ENCODE data around the gene ANKRD60.

The ANKRD60 gene

GRCh38 chr20:58188527-58188926 is 39.9 kb downstream of the ANKRD60 start:
- DNase-seq = no peak

DNA sequence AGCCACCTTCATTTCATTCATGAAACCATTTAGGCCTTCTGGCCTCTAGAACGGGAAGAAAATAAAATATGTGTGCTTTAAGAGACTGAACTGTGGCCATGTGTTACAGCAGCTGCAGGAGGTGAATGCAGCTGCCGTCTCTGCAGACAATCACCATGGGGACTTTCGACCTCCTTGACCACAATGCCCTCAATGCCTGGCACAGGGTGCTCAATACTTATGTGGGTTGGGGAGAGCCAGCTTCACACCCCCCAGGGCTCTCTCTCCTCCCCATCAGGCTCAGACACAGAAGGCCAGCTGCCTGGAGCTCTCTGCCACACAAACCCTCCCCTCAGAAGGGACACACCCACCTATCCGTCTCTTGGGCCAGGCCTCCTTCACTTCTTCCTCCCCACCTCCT is 43.5 kb downstream of the ANKRD60 start:
- no peak for DNase-seq

GRCh38 chr20:58184063-58184462 is 44.4 kb downstream of the ANKRD60 start:
- no peak for DNase-seq

- DNase-seq = no peak
Measured at GRCh38 chr20:58182521-58183140, 45.8 kb downstream of the ANKRD60 start.

GRCh38 chr20:58179432-58180099 is 48.9 kb downstream of the ANKRD60 start:
- peak; percentile 87 for DNase-seq

DNA sequence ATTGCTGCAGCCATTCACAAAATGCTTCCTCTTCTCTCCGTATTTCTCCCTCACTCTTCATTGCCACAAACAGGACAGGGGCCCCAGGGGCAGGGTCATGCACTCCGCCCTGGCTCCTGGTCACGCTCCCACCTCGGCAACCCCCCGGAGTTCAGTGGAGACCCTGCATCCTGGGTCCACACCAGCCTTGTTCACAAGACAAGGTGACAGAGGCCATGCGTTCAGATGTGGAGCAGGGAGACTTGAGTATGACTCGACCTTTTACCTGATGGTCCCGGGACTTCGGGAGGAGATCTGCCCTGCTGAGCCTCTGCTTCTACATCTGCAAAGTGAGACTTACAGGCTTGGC is 49.4 kb downstream of the ANKRD60 start:
- no peak for DNase-seq

- no peak for DNase-seq
Measured at GRCh38 chr20:58177799-58178198, 50.7 kb downstream of the ANKRD60 start.

DNA sequence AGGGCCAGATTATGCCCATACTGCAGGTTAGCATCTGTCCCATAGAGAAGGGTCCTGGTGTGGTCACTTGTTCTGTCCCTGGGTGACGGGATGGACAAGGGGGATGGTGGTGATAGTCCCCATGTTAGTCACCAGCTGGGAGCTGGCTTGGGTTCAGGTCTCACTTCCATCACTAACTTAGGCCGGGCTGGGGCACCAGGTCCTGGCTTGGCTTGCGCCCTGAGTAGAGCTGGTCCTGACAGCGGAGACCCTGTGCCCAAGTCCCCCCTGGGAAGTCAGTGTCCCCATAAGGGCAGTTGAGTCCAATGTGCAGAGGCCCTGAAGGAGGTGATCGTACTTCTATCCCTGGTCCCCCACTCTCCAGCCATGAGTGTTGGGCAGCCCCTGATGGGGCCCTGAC is 52.6 kb downstream of the ANKRD60 start:
- DNase-seq = no peak

DNA sequence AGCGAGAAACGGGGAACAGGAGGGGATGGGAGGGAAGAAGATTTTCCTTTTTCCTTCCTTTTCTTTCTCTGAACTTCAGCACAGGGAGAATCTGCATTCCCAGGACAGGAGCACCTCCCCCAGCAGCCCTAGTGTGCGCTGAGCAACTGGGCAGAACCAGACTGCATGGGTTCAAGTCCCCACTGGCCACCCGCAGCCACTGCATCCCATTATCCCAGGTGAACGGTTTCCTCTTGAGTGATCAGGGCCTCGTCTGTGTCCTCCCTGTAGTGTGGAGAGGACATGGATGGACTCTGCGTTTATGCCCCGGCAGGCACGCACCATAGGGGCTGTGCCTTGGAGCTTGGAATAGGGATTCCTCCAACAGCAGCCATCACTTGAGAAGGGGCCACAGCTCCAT is 53.0 kb downstream of the ANKRD60 start:
- no peak for DNase-seq

DNA sequence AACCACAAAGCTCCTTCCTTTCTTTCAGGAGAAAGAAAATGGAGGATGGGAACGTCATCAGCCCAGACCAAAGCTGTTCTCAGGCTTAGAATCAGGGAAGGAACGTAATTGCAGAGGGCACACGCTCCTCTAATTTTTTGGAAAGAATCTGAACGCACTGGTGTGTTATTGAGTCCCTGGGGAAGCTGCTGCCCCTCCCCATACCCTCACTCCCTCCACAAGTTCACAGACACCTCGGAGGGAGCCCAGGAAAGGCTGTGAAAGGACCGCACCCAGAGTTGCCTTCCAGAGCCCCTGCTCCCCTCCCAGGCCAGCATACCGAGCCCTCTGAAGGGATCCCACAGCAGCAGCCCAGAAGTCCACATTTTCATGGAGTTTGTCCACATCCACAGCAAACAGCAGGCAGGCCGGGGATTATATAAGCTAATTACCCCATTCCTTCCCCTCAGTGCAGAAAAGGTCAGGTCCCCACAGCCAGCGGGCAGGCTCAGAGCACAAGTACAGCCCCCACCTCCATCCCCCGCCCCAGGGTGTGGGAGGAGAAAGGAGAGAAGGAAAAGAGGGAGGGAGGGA is 53.7 kb downstream of the ANKRD60 start:
- no peak for DNase-seq

DNA sequence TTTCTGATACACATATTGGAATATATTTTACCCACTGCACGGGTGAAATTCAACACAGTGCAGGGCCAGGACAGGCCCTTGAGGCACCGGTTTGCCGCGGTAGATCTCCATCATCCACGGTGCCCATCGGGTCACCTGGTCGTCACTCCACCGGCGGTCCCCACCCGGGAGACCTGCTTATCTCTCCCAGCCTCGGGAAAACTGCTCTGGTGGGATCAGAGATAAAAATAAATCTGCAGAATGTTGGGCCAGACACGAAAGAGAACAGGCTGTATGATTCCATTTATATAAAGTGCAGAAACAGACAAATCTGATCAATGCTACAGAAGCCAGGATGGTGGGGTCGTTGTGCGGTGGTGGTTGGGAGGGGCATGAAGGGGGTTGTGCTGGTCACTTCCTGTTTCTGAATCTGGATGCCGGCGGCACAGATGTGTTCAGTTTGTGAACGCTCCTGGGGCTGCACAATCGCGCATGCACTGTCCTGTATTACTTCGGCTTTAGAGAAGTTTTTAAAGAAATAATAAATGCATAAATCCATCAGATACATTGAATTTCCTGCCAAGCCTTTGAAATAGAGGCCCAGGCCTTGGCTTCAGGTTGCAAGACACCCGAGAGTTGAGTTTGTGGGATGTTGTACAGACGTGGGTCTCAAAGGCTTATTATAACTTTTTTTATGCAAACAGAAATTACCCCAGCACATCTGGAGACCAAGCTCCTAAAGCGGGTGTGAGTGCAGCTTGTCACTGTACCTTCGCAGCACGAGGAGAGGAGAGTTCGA is 54.3 kb downstream of the ANKRD60 start:
- DNase-seq = no peak

GRCh38 chr20:58173091-58173490 is 55.4 kb downstream of the ANKRD60 start:
- no peak for DNase-seq

DNA sequence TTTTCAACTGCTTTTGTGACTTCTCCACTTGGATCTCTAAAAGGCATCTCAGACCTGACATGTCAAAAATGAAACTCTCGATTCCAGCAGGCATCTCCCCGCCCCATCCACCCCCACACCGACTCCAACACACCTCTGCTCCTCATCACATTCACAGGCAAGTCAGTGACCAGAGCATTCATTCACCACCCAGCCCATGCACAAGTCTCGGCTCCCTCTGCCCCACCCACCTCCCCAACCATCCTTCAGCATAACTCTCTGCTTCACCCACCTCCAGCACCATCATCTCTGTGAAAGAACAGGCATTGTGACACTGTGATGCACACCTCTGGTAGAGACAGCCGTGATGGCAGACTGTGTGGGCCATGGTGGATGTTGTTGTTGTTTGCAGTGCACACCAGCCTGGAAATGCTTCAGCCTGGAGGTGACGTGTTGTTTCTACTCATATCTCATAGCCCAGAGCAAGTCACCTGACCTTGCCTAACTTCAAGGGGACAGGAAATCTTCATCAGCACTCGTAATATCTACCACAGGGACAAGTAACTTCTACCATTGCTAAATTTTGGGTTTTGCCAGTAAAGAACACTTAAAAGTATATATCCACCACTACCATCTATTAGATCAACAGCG is 56.5 kb downstream of the ANKRD60 start:
- DNase-seq = no peak

DNA sequence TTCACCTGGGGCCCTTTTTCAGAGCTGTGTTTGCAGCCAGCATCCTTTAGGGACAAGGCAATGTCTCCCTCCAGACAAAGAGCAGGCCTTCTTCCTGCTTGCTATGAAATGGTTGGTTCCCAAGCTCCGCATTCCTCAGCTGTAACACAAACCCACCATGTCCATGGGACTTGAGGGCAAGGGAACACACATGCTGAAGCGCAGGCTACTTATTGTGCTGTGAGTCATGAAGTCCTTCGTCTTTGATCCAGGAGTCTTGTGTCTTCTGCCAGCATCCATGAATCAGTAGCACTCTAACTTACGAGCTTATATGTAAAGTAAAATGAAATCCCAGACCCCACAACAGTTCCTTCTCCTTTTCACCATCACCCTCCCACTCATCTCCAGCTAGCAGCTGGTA is 59.0 kb downstream of the ANKRD60 start:
- no peak for DNase-seq

- no peak for DNase-seq
Measured at GRCh38 chr20:58168843-58169242, 59.6 kb downstream of the ANKRD60 start.

DNA sequence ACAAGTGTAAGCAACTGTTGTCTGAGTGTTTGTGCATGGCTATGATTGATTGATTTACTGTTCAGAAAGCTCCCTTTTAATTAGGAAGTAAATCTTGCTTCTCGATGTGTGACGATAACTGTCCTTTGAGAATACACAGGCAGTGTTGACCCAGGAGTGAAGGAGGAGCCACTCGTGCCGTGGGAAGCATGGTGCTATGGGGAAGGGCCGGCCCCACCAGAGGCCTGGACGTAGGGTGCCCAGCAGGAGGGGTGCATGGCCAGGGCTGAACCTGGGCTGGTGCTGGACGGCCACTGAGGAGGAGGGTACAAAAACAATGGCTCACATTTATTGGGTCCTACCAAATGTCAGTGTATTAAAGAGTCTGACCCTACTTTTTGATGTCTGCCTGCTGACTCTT is 60.7 kb downstream of the ANKRD60 start:
- DNase-seq = no peak

Data from activated effector memory CD4-positive, alpha-beta T cell treated with anti-CD3 and anti-CD28 coated beads, Interleukin-2, amount 50 U/mL, for 16 hours (primary cell).